Astrocyte (in vitro differentiated cells and primary cell): ENCODE data around the gene TENM4. TPM values are rescaled to one million over a fixed set of nuclear protein-coding genes. Genes with fewer than 3 reads are reported as not detected.
A peak's percentile ranks its signal among the peaks of the same experiment; 100 is the strongest.

Source experiments
- DNase-seq: peaks from one replicate; pipeline ENCODE4 v3.0.0-alpha.2; 2010; ENCODE audit warnings: low read depth
- FAIRE-seq: peaks from 2 replicates; lab custom pipeline; 2011; peaks lifted over from hg19 to GRCh38; lab: Jason Lieb, UNC
- H2AFZ ChIP-seq: 2 replicates; pipeline ENCODE4 v1.6.0; 2012; ENCODE audit warnings: low read depth, low read length, inconsistent platforms
- H3K27ac ChIP-seq: 2 replicates; pipeline ENCODE4 v1.5.1; 2011; ENCODE audit warnings: low read depth, low read length, inconsistent platforms
- H3K27me3 ChIP-seq: 2 replicates; pipeline ENCODE4 v1.6.0; 2011; ENCODE audit warnings: low read length, inconsistent platforms; ENCODE audit not compliant: insufficient read depth
- H3K36me3 ChIP-seq: 2 replicates; pipeline ENCODE4 v1.5.1; 2011; ENCODE audit warnings: low read length, inconsistent platforms; ENCODE audit not compliant: insufficient read depth
- H3K4me1 ChIP-seq: 2 replicates; pipeline ENCODE4 v1.5.1; 2011; ENCODE audit warnings: low read length, inconsistent platforms; ENCODE audit not compliant: insufficient read depth
- H3K4me2 ChIP-seq: 2 replicates; pipeline ENCODE4 v1.6.0; 2012; ENCODE audit warnings: low read length, inconsistent platforms
- H3K4me3 ChIP-seq: 2 replicates; pipeline ENCODE4 v1.5.1; 2011; ENCODE audit warnings: low read depth, mild to moderate bottlenecking, low read length, inconsistent platforms; ENCODE audit not compliant: insufficient read depth
- H3K79me2 ChIP-seq: 2 replicates; pipeline ENCODE4 v1.6.0; 2012; ENCODE audit warnings: mild to moderate bottlenecking, low read length, inconsistent platforms; ENCODE audit not compliant: insufficient read depth
- H3K9ac ChIP-seq: 2 replicates; pipeline ENCODE4 v1.6.0; 2012; ENCODE audit warnings: mild to moderate bottlenecking, low read length, inconsistent platforms
- H3K9me3 ChIP-seq: 2 replicates; pipeline ENCODE4 v1.5.1; 2012; ENCODE audit warnings: low read depth, mild to moderate bottlenecking, low read length, inconsistent platforms; ENCODE audit not compliant: insufficient read depth
- H4K20me1 ChIP-seq: 2 replicates; pipeline ENCODE4 v1.6.0; 2012; ENCODE audit warnings: low read length, inconsistent platforms; ENCODE audit not compliant: insufficient read depth
- H3K27ac Mint-ChIP-seq: one replicate; pipeline ENCODE4 v1.8.0; 2021; ENCODE audit warnings: mild to moderate bottlenecking, mixed read lengths; ENCODE audit not compliant: unreplicated experiment
- H3K27me3 Mint-ChIP-seq: one replicate; pipeline ENCODE4 v1.8.0; 2021; ENCODE audit warnings: low read depth, mixed read lengths; ENCODE audit not compliant: unreplicated experiment
- H3K36me3 Mint-ChIP-seq: one replicate; pipeline ENCODE4 v1.8.0; 2021; ENCODE audit warnings: low read depth, mixed read lengths; ENCODE audit not compliant: unreplicated experiment
- H3K4me1 Mint-ChIP-seq: one replicate; pipeline ENCODE4 v1.8.0; 2021; ENCODE audit warnings: low read depth, mixed read lengths; ENCODE audit not compliant: unreplicated experiment
- H3K4me3 Mint-ChIP-seq: one replicate; pipeline ENCODE4 v1.8.0; 2021; ENCODE audit warnings: mild to moderate bottlenecking, moderate library complexity, mixed read lengths; ENCODE audit not compliant: unreplicated experiment
- H3K9me3 Mint-ChIP-seq: one replicate; pipeline ENCODE4 v1.8.0; 2021; ENCODE audit warnings: mild to moderate bottlenecking, mixed read lengths; ENCODE audit not compliant: unreplicated experiment
- EZH2 ChIP-seq: IDR thresholded peaks from 2 replicates; pipeline ENCODE4 v1.6.1; 2012; ENCODE audit warnings: mild to moderate bottlenecking, low read length, inconsistent platforms; ENCODE audit not compliant: insufficient read depth
- total RNA-seq: library from RNA; stranded (reverse); gene quantifications from 2 replicates; pipeline ENCODE4 v1.2.1, GENCODE V29; 2021
- TF ChIP-seq, protein P1 (sequence below): IDR thresholded peaks from 2 replicates; pipeline ENCODE4 v1.5.1; 2011; ENCODE audit warnings: low read depth, mild to moderate bottlenecking, inconsistent platforms, low read length, moderate library complexity; ENCODE audit not compliant: insufficient read depth

Gene TENM4
- total RNA-seq, 1 donor from 2014 or later = 7.5 TPM

DNA sequence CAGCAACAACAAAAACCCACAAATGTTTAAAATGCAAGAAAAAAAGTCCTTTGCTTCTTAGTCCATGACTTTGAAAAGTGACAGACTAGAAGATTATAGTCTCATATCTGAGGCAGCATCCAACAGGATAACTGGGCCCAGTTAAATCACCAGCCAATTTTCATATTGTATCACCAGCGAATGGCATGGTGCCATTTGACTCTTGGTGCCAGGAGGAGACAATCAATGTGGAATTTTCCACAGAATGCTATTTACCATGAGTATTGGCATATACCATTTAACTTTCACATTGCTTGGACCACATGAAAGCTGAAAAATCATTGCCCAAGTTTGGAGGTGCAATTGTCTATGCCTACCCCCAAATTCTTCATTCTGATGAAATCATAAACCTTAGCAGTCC lies 255.5 kb downstream of the TENM4 start:
- H3K27me3 ChIP-seq = no peaks in the 10 kb centered on the region
- no peaks in the 10 kb centered on the region for H4K20me1 ChIP-seq
- Mint-ChIP-seq H3K9me3 (peaks cover 3% of the 10 kb centered on the region), H3K4me1 (no peaks in the 10 kb centered on the region), H3K4me3 (no peak overlapping the region), H3K27ac (no peak overlapping the region), H3K36me3 (no peaks in the 10 kb centered on the region), H3K27me3 (peaks cover 6% of the 10 kb centered on the region)
- H3K4me2 ChIP-seq = no peak overlapping the region
- DNase-seq = no peak
- H3K27ac ChIP-seq = no peak overlapping the region
- TF ChIP-seq EZH2 = no peak
- TF ChIP-seq, protein P1, sequence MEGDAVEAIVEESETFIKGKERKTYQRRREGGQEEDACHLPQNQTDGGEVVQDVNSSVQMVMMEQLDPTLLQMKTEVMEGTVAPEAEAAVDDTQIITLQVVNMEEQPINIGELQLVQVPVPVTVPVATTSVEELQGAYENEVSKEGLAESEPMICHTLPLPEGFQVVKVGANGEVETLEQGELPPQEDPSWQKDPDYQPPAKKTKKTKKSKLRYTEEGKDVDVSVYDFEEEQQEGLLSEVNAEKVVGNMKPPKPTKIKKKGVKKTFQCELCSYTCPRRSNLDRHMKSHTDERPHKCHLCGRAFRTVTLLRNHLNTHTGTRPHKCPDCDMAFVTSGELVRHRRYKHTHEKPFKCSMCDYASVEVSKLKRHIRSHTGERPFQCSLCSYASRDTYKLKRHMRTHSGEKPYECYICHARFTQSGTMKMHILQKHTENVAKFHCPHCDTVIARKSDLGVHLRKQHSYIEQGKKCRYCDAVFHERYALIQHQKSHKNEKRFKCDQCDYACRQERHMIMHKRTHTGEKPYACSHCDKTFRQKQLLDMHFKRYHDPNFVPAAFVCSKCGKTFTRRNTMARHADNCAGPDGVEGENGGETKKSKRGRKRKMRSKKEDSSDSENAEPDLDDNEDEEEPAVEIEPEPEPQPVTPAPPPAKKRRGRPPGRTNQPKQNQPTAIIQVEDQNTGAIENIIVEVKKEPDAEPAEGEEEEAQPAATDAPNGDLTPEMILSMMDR = no peak
- no peaks in the 10 kb centered on the region for H3K9me3 ChIP-seq
- no peaks in the 10 kb centered on the region for H3K36me3 ChIP-seq
- no peak overlapping the region for H2AFZ ChIP-seq
- no peak overlapping the region for H3K9ac ChIP-seq
- no peak overlapping the region for H3K4me3 ChIP-seq
- H3K79me2 ChIP-seq = no peaks in the 10 kb centered on the region
- no peaks in the 10 kb centered on the region for H3K4me1 ChIP-seq
- peak; percentile 41 for FAIRE-seq

DNA sequence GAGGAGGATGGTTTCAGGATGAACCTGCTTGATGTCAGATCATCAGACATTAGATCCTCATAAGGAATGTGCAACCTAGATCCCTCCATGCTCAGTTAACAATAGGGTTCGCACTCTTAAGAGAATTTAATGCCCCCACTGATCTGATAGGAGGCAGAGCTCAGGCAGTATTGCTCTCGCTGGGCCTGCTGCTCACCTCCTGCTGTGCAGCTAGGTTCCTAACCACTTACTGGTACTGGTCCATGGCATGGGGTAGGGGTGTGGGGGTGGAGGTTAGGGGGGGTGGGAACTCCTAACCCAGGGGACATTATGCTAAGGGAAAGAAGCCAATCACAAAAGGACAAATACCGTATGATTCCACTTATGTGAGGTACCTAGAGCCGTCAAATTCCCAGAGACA lies 256.5 kb downstream of the TENM4 start:
- H3K4me2 ChIP-seq = no peak overlapping the region
- TF ChIP-seq, protein P1 = no peak
- TF ChIP-seq EZH2 = no peak

DNA sequence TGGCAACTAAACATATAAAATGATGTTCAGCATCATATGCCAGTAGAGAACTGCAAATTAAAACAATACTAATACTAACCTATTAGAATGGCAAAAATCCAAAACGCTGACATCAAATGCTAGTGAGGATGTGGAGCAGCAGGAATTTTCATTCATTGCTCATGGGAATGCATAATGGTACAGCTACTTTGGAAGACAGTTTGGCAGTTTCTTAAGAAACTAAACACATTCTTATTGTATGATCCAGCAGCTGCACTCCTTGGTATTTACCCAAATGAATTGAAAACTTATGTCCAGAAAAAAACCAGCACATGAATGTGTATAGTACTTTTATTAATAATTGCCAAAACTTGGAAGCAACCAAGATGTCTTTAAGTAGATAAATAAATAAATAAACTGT lies 258.0 kb downstream of the TENM4 start:
- no peaks in the 10 kb centered on the region for H3K9me3 ChIP-seq

More for the DNA sequence above, 256.5 kb downstream of the TENM4 start:
- Histone ChIP-seq H2AFZ (no peak overlapping the region), H3K9ac (no peak overlapping the region), H3K4me3 (no peak overlapping the region), H3K79me2 (no peaks in the 10 kb centered on the region), H3K27ac (no peak overlapping the region), H3K9me3 (no peaks in the 10 kb centered on the region), H3K4me1 (no peaks in the 10 kb centered on the region), H3K27me3 (no peaks in the 10 kb centered on the region), H4K20me1 (no peaks in the 10 kb centered on the region), H3K36me3 (no peaks in the 10 kb centered on the region)
- DNase-seq = no peak
- no peaks in the 10 kb centered on the region for H3K36me3 Mint-ChIP-seq
- no peak for FAIRE-seq
- H3K4me3 Mint-ChIP-seq = no peak overlapping the region
- no peaks in the 10 kb centered on the region for H3K4me1 Mint-ChIP-seq
- peaks cover 6% of the 10 kb centered on the region for H3K27me3 Mint-ChIP-seq
- H3K27ac Mint-ChIP-seq = no peak overlapping the region
- H3K9me3 Mint-ChIP-seq = peaks cover 3% of the 10 kb centered on the region

More for the DNA sequence above, 258.0 kb downstream of the TENM4 start:
- Mint-ChIP-seq H3K4me1 (no peaks in the 10 kb centered on the region), H3K4me3 (no peak overlapping the region), H3K27me3 (peaks cover 3% of the 10 kb centered on the region), H3K27ac (no peak overlapping the region), H3K9me3 (no peaks in the 10 kb centered on the region), H3K36me3 (no peaks in the 10 kb centered on the region)
- FAIRE-seq (peak; percentile 85), DNase-seq (peak; percentile 93)
- no peaks in the 10 kb centered on the region for H3K27me3 ChIP-seq
- H4K20me1 ChIP-seq = no peaks in the 10 kb centered on the region
- H3K4me2 ChIP-seq = peak overlapping the region; percentile 42
- TF ChIP-seq, protein P1 = no peak
- no peak for TF ChIP-seq EZH2
- H3K36me3 ChIP-seq = no peaks in the 10 kb centered on the region
- no peaks in the 10 kb centered on the region for H3K79me2 ChIP-seq
- peak overlapping the region; percentile 62 for H3K27ac ChIP-seq
- H3K4me1 ChIP-seq = no peaks in the 10 kb centered on the region
- H3K4me3 ChIP-seq = no peak overlapping the region
- no peak overlapping the region for H3K9ac ChIP-seq
- H2AFZ ChIP-seq = no peak overlapping the region
